CD4-positive, alpha-beta T cell treated with Interleukin-15 for 1 hour (primary cell): ENCODE measurements around the gene SFMBT1.
"Not testable (repeated sequence)": the region's sequence is repeated elsewhere in the genome, so short reads cannot be mapped to it uniquely, and the experiment has no call there.

Experiments
- DNase-seq: peaks from one replicate; pipeline ENCODE4 v3.0.0-alpha.2; 2020

Gene SFMBT1

GRCh38 chr3:53073553-53074365 lies 27.9 kb upstream of the SFMBT1 start:
- DNase-seq = no peak

GRCh38 chr3:53072653-53073552 lies 27.0 kb upstream of the SFMBT1 start:
- DNase-seq = peak; percentile 87

- no peak for DNase-seq
Observed at GRCh38 chr3:53071882-53072431, 26.1 kb upstream of the SFMBT1 start.

- no peak for DNase-seq
Observed at GRCh38 chr3:53069422-53070068, 23.7 kb upstream of the SFMBT1 start.

- DNase-seq = no peak
Observed at GRCh38 chr3:53068176-53068575, 22.3 kb upstream of the SFMBT1 start.

GRCh38 chr3:53067567-53067966 lies 21.7 kb upstream of the SFMBT1 start:
- DNase-seq = no peak

GRCh38 chr3:53065841-53066480 lies 20.1 kb upstream of the SFMBT1 start:
- no peak for DNase-seq

- no peak for DNase-seq
Observed at GRCh38 chr3:53062905-53063304, 17.0 kb upstream of the SFMBT1 start.

- no peak for DNase-seq
Observed at GRCh38 chr3:53056442-53056841, 10.6 kb upstream of the SFMBT1 start.

GRCh38 chr3:53054233-53054632 lies 8.4 kb upstream of the SFMBT1 start:
- DNase-seq = not testable (repeated sequence)

- DNase-seq = no peak
Observed at GRCh38 chr3:53051929-53052328, 6.1 kb upstream of the SFMBT1 start.

GRCh38 chr3:53049987-53050386 lies 4.1 kb upstream of the SFMBT1 start:
- no peak for DNase-seq

GRCh38 chr3:53046171-53047170 lies 598 bp upstream of the SFMBT1 start:
- peak; percentile 75 for DNase-seq

- peak; percentile 76 for DNase-seq
Observed at GRCh38 chr3:53044711-53045517, 959 bp downstream of the SFMBT1 start.

- DNase-seq = no peak
Observed at GRCh38 chr3:53044371-53044710, 1.5 kb downstream of the SFMBT1 start.

- DNase-seq = no peak
Observed at GRCh38 chr3:53043738-53044137, 2.1 kb downstream of the SFMBT1 start.

- DNase-seq = no peak
Observed at GRCh38 chr3:53042651-53043050, 3.2 kb downstream of the SFMBT1 start.

- DNase-seq = no peak
Observed at GRCh38 chr3:53040351-53040820, 5.5 kb downstream of the SFMBT1 start.

GRCh38 chr3:53039376-53039752 lies 6.5 kb downstream of the SFMBT1 start:
- DNase-seq = no peak

GRCh38 chr3:53038679-53039375 lies 7.0 kb downstream of the SFMBT1 start:
- DNase-seq = no peak
